NCI-H128 (cell line): ENCODE data around the gene KCNN3.

ENCODE experiments used
- DNase-seq: peaks from one replicate; lab custom pipeline; 2025; ENCODE audit not compliant: unreplicated experiment; lab: John Stamatoyannopoulos, UW

Gene KCNN3

GRCh38 chr1:154666051-154666790 is 203.9 kb downstream of the KCNN3 start:
- no peak for DNase-seq

DNA sequence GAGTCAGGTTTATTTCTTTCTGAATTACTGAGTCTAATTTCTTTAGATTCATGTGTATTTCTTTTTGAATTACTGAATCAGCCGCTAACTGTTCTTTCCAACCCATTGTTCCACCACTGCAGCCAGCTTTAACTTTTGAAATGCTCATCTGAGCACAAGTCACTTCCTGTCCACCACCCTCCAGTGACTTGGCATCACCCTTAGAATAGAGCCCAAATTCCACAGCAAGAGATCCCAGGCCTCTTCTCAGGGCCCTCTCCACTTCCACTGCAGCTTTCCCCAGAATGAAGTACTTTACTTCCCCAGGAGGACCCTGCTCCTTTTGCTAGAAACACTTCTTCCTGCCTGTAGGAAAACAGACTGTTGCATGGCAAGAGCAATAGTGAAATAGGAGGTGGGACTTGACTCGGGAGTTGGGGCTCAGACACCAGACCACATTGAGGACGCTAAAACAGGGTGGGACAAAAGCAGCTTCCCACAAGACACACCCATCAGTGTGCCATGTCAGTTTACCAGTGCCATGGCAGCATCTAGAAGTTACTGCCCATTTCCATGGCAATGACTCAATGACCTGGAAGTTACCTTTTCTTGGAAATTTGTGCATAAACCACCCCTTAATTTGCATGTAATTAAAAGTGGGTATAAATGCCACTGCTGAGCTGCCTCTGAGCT is 205.6 kb downstream of the KCNN3 start:
- DNase-seq = no peak

GRCh38 chr1:154663471-154664060 is 206.5 kb downstream of the KCNN3 start:
- no peak for DNase-seq

DNA sequence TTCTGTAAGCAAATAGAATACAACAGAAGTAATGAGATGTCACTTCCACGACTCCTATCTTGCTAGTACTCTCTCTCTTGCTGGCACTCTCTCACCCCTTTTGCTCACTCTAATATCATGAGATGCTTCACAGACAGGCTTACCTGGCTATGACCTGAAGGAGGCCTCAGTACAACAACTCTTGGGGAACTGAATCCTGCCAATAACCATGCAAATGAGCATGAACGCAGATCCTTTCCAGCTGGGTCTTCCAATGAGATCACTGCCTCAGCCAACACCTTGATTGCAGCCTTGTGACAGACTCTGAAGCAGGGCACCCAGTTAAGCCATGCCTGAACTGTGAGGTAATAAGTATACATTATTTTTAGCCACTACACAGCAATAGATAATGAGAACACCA is 209.0 kb downstream of the KCNN3 start:
- DNase-seq = no peak

DNA sequence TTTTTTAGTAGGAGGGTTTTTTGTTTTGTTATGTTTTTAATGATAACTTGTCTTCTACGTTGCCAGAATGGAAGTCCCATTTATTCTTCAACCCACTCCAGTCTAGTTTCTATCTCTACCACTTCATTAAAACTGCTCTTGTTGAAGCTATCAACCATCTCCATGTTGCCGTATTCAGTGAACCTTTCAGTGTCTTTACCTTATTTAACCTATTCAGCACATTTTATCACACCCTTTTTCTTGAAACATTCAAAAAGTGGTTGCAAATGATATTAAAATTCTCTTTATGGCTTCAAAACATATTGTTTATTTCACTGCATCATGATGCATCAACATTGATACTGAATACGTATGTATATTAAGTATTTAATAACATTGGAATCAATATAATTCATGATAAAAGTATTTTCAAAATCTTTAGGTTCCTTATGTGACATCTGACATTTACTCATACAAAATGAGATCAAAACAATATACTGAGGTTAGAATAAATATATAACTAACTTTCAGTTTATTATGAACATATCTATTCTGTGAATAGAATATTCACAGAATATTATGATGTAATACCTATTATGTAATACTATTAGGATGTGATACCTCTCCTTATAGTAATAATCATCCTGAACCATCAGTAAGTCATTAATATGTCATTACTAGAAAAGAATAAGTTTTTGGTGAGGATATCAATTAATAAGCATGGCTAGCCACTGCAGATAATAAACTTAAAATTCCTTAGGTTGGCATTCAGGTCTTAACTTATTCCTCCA is 210.1 kb downstream of the KCNN3 start:
- no peak for DNase-seq

- no peak for DNase-seq
Observed at GRCh38 chr1:154657556-154657955, 212.5 kb downstream of the KCNN3 start.

GRCh38 chr1:154652893-154653292 is 217.2 kb downstream of the KCNN3 start:
- DNase-seq = no peak
